Stimulated activated CD8-positive, alpha-beta memory T cell treated with anti-CD3 and anti-CD28 coated beads, Interleukin-12 subunit alpha, Interleukin-12 subunit beta, amount 100 ng/mL, for 24 hours (primary cell): ENCODE measurements around the gene PTK7.
A peak's percentile ranks its signal among the peaks of the same experiment; 100 is the strongest.
"Not testable (repeated sequence)": the region's sequence is repeated elsewhere in the genome, so short reads cannot be mapped to it uniquely, and the experiment has no call there.

Experiments
- DNase-seq: peaks from one replicate; pipeline ENCODE4 v3.0.0-alpha.2; 2020; ENCODE audit errors: extremely low read depth

PTK7 gene

GRCh38 chr6:43075670-43076463 is at the start of gene PTK7:
Gene PTK7, plus strand, starts transcription at chr6:43076314. Its CDS starts 175 bp downstream, at chr6:43076489.
- no peak for DNase-seq

GRCh38 chr6:43026365-43026764 is 49.7 kb upstream of the PTK7 start:
- no peak for DNase-seq

- DNase-seq: no peak
Measured at GRCh38 chr6:43029120-43029519, 47.0 kb upstream of the PTK7 start.

GRCh38 chr6:43032326-43032725 is 43.8 kb upstream of the PTK7 start:
- DNase-seq: no peak

GRCh38 chr6:43033496-43034189 is 42.5 kb upstream of the PTK7 start:
- no peak for DNase-seq

GRCh38 chr6:43034190-43034525 is 42.0 kb upstream of the PTK7 start:
- DNase-seq: no peak

- DNase-seq: no peak
Measured at GRCh38 chr6:43035495-43036194, 40.5 kb upstream of the PTK7 start.

GRCh38 chr6:43036712-43037111 is 39.4 kb upstream of the PTK7 start:
- DNase-seq: no peak

- DNase-seq: no peak
Measured at GRCh38 chr6:43037197-43037596, 38.9 kb upstream of the PTK7 start.

GRCh38 chr6:43037706-43038105 is 38.4 kb upstream of the PTK7 start:
- no peak for DNase-seq

- DNase-seq: no peak
Measured at GRCh38 chr6:43038727-43039126, 37.4 kb upstream of the PTK7 start.

- no peak for DNase-seq
Measured at GRCh38 chr6:43040542-43041257, 35.4 kb upstream of the PTK7 start.

- not testable (repeated sequence) for DNase-seq
Measured at GRCh38 chr6:43041475-43041874, 34.6 kb upstream of the PTK7 start.

GRCh38 chr6:43043310-43043709 is 32.8 kb upstream of the PTK7 start:
- DNase-seq: no peak

GRCh38 chr6:43045371-43045930 is 30.7 kb upstream of the PTK7 start:
- no peak for DNase-seq

- DNase-seq: no peak
Measured at GRCh38 chr6:43047998-43048397, 28.1 kb upstream of the PTK7 start.

GRCh38 chr6:43050981-43051380 is 25.1 kb upstream of the PTK7 start:
- DNase-seq: no peak

GRCh38 chr6:43052225-43052841 is 23.8 kb upstream of the PTK7 start:
- no peak for DNase-seq

- DNase-seq: no peak
Measured at GRCh38 chr6:43052842-43053544, 23.1 kb upstream of the PTK7 start.

GRCh38 chr6:43053545-43054205 is 22.4 kb upstream of the PTK7 start, which contains the start of gene CUL7:
Gene CUL7, minus strand, starts transcription at chr6:43053851. Its CDS starts 1,063 bp downstream, at chr6:43052788.
- DNase-seq: peak; percentile 78
